ENCODE measurements around the gene GRIK1.

GRIK1 gene

GRCh38 chr21:29529139-29529538 is 410.7 kb downstream of the GRIK1 start:
- Histone ChIP-seq H3K27me3 (replicated peaks; ENCODE audit: control insufficient read depth, insufficient read depth, low read length) (no peaks in the 10 kb centered on the region), H3K4me3 (replicated peaks; ENCODE audit: low read depth, low read length) (no peak overlapping the region), H3K36me3 (ENCODE audit: control insufficient read depth, insufficient read depth, low read length) (no peaks in the 10 kb centered on the region)
- TF ChIP-seq, protein P1, sequence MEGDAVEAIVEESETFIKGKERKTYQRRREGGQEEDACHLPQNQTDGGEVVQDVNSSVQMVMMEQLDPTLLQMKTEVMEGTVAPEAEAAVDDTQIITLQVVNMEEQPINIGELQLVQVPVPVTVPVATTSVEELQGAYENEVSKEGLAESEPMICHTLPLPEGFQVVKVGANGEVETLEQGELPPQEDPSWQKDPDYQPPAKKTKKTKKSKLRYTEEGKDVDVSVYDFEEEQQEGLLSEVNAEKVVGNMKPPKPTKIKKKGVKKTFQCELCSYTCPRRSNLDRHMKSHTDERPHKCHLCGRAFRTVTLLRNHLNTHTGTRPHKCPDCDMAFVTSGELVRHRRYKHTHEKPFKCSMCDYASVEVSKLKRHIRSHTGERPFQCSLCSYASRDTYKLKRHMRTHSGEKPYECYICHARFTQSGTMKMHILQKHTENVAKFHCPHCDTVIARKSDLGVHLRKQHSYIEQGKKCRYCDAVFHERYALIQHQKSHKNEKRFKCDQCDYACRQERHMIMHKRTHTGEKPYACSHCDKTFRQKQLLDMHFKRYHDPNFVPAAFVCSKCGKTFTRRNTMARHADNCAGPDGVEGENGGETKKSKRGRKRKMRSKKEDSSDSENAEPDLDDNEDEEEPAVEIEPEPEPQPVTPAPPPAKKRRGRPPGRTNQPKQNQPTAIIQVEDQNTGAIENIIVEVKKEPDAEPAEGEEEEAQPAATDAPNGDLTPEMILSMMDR (IDR thresholded peaks at IDR 0.05; ENCODE audit: insufficient read depth, low read length, poor library complexity, severe bottlenecking), result no peak
- DNase-seq (ENCODE audit: extremely low read depth, insufficient read length), result no peak

GRCh38 chr21:29526545-29526944 is 413.3 kb downstream of the GRIK1 start:
- TF ChIP-seq, protein P1 (IDR thresholded peaks at IDR 0.05; ENCODE audit: insufficient read depth, low read length, poor library complexity, severe bottlenecking), result no peak
- H3K27me3 ChIP-seq (replicated peaks; ENCODE audit: control insufficient read depth, insufficient read depth, low read length), result no peaks in the 10 kb centered on the region
- no peaks in the 10 kb centered on the region for H3K36me3 ChIP-seq (ENCODE audit: control insufficient read depth, insufficient read depth, low read length)
- no peak for DNase-seq (ENCODE audit: extremely low read depth, insufficient read length)
- H3K4me3 ChIP-seq (replicated peaks; ENCODE audit: low read depth, low read length), result no peak overlapping the region

- Histone ChIP-seq H3K36me3 (ENCODE audit: control insufficient read depth, insufficient read depth, low read length) (no peaks in the 10 kb centered on the region), H3K27me3 (replicated peaks; ENCODE audit: control insufficient read depth, insufficient read depth, low read length) (no peaks in the 10 kb centered on the region), H3K4me3 (replicated peaks; ENCODE audit: low read depth, low read length) (no peak overlapping the region)
- no peak for DNase-seq (ENCODE audit: extremely low read depth, insufficient read length)
- TF ChIP-seq, protein P1 (IDR thresholded peaks at IDR 0.05; ENCODE audit: insufficient read depth, low read length, poor library complexity, severe bottlenecking), result no peak
Observed at GRCh38 chr21:29524055-29524454, 415.7 kb downstream of the GRIK1 start.

GRCh38 chr21:29523646-29524045 is 416.1 kb downstream of the GRIK1 start:
- DNase-seq (ENCODE audit: extremely low read depth, insufficient read length), result no peak
- no peaks in the 10 kb centered on the region for H3K36me3 ChIP-seq (ENCODE audit: control insufficient read depth, insufficient read depth, low read length)
- TF ChIP-seq, protein P1 (IDR thresholded peaks at IDR 0.05; ENCODE audit: insufficient read depth, low read length, poor library complexity, severe bottlenecking), result no peak
- H3K4me3 ChIP-seq (replicated peaks; ENCODE audit: low read depth, low read length), result no peak overlapping the region
- no peaks in the 10 kb centered on the region for H3K27me3 ChIP-seq (replicated peaks; ENCODE audit: control insufficient read depth, insufficient read depth, low read length)

- Histone ChIP-seq H3K36me3 (ENCODE audit: control insufficient read depth, insufficient read depth, low read length) (no peaks in the 10 kb centered on the region), H3K4me3 (replicated peaks; ENCODE audit: low read depth, low read length) (no peak overlapping the region), H3K27me3 (replicated peaks; ENCODE audit: control insufficient read depth, insufficient read depth, low read length) (no peaks in the 10 kb centered on the region)
- TF ChIP-seq, protein P1 (IDR thresholded peaks at IDR 0.05; ENCODE audit: insufficient read depth, low read length, poor library complexity, severe bottlenecking), result no peak
- DNase-seq (ENCODE audit: extremely low read depth, insufficient read length), result no peak
Observed at GRCh38 chr21:29521872-29522271, 417.9 kb downstream of the GRIK1 start.

- Histone ChIP-seq H3K27me3 (replicated peaks; ENCODE audit: control insufficient read depth, insufficient read depth, low read length) (no peaks in the 10 kb centered on the region), H3K4me3 (replicated peaks; ENCODE audit: low read depth, low read length) (no peak overlapping the region), H3K36me3 (ENCODE audit: control insufficient read depth, insufficient read depth, low read length) (no peaks in the 10 kb centered on the region)
- TF ChIP-seq, protein P1 (IDR thresholded peaks at IDR 0.05; ENCODE audit: insufficient read depth, low read length, poor library complexity, severe bottlenecking), result no peak
- no peak for DNase-seq (ENCODE audit: extremely low read depth, insufficient read length)
Observed at GRCh38 chr21:29520171-29520570, 419.6 kb downstream of the GRIK1 start.
